ENCODE results near the gene CPE.

- TF ChIP-seq CTCF (optimal IDR thresholded peaks at IDR 0.05 in 1 of 3, IDR thresholded peaks at IDR 0.05 in 1 of 3, conservative IDR thresholded peaks at IDR 0.05 in 1 of 3; ENCODE audit: extremely low read depth in 1 of 3, insufficient read depth in 2 of 3, low read length in 3 of 3) (no peak), EZH2 (IDR thresholded peaks at IDR 0.05; ENCODE audit: low read length) (no peak)
Observed at GRCh38 chr4:165368567-165368966, 10.2 kb upstream of the CPE start.

Measured in keratinocyte (primary cell).